Cardiac septum (tissue), 1 donor: Measurements from ENCODE around the gene OR4D9. TPM values are rescaled to one million over a fixed set of nuclear protein-coding genes. Genes with fewer than 3 reads are reported as not detected.
"Not testable (repeated sequence)": the region's sequence is repeated elsewhere in the genome, so short reads cannot be mapped to it uniquely, and the experiment has no call there.

Experiments used
- DNase-seq: peaks from one replicate; pipeline ENCODE4 v3.0.0-alpha.2; 2020; ENCODE audit warnings: low spot score
- intact Hi-C: fragments of 100-400 bp; cut with DNase I; formaldehyde crosslinking; loops from one replicate; pipeline ENCODE4 v1.14.0; 2022
- long read RNA-seq: library from polyadenylated mRNA; unstranded; transcript quantifications from one replicate; pipeline ENCODE4 v2.0.0, GENCODE V29; 2021
- total RNA-seq: library from RNA; stranded (reverse); fragmentation: NEBNext Ultra II Directional; extraction: Animal tissue kit (Norgen Biotek cat#: 25700); gene quantifications from one replicate; pipeline ENCODE4 v1.2.1, GENCODE V29; 2021
- donor health status: DM: no; HTN: no; CAD: no.

The OR4D9 gene
- not detected for total RNA-seq
- long read RNA-seq, result 0 reads

DNA sequence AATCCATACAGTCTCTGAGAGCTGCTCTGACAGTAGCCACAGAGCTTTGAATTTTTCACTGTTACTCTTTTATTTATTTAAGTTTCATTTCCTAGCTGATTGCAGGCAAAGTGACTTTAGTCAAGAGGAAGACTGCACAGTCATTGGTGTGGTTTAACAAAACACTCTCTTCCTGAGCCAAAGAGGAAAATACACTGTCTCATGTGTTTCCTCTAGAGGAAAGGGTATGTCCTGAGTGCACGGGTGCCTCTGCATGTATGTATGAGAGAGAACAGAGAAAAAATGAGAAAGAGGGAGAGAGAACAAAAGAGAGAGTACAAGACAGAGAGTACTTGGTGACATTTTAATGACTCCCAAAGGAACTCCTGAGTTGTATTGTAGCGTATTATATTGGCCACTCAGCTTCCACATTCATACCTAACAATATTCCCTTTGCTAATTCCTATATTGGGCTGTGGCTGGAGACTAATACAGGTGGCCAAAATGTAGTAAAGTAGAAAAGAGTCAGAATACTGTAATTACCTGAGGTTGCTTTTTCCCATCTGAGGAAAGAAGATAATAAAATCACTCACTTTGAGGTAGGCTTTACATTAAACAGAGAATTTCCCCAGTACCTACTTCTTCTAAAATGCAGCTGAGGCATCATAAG lies at the start of gene OR4D9:
Gene OR4D9 (plus strand): TSS at position 599 of the 649 bp plus-strand sequence. CDS start 3,374 bp downstream, outside the sequence.
- no peak for DNase-seq
- intact Hi-C loops, result no loop called here

DNA sequence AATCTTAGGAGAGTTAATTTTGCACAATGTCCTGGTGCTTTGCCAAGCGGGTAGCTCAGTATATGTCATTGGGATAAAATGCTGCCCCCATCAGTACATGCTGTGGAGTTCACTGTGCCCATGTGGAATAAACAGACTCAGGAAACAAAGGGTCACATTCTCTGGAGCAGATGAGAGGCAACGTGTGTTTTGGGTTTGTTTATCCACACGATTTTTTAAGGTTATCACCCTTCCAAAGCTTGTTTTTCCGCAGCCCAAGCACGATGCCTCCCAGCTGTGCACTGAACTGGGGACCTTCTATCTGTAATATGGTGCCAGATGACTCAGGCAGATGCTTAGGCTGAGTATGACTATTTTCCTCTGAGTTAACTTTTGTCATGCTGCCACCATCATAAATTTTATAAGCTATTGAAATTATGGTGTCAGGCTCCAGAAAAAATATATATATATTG lies 48.1 kb upstream of the OR4D9 start:
- no peak for DNase-seq
- intact Hi-C loops, result no loop called here

DNA sequence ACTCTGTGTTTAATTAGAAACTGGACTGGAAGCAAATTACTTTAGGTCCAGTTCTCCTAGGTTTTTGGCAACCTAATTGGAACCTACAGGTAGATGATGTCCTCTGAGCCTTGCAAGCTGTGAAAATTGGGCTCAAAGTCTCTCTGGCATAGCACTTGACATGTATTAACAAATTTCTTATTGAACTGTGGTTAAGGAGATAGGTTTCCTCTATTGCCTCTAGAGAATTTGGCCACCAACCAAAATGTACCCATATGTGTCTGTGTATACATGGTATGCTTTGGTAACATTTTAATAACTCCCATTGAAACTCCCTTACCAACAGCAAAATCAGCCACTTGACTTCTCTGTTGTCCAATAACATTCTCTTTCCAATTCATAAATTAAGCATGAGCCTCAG lies 38.3 kb upstream of the OR4D9 start, which contains the start of gene OR4D10:
Gene OR4D10 (plus strand): TSS at position 301 of the 400 bp plus-strand sequence. CDS start 4,115 bp downstream, outside the sequence.
- no peak for DNase-seq
- intact Hi-C loops, result no loop called here

DNA sequence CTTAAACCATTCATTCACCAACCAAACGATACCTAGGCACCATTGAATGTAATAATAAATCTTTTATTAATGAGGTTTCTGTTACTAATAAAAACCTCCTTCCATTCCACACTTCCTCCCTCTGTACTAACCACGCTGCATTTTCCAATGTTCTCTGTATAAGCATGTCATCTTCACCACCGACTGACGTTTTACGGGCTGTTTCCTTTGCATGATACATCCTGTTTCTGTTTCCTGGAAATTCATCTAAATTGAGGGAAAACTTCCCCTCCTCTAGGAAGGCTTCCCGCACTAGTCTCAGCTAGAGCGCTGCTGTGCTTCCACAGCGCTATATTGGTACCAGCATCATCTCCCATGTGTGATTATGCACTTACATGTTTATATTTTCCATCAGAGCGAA lies 36.2 kb upstream of the OR4D9 start:
- intact Hi-C loops, result no loop called here
- DNase-seq, result no peak

DNA sequence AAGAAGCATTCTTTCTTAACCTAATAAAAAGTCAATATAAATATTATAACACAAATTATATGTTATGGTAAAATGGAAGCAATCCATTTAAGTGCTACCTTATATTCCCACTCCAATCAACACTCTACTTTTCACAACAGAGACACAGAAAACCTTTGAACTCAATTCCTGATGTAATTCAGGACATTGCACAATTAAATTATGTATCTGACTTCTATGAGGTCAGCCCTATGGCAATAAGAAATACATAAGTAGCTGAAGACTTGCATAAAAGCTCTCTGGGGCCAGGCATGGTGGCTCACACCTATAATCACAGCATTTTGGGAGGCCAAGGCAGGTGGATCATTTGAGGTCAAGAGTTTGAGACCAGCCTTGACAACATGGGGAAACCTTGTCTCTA lies 31.4 kb upstream of the OR4D9 start:
- intact Hi-C loops, result no loop called here
- DNase-seq, result no peak

DNA sequence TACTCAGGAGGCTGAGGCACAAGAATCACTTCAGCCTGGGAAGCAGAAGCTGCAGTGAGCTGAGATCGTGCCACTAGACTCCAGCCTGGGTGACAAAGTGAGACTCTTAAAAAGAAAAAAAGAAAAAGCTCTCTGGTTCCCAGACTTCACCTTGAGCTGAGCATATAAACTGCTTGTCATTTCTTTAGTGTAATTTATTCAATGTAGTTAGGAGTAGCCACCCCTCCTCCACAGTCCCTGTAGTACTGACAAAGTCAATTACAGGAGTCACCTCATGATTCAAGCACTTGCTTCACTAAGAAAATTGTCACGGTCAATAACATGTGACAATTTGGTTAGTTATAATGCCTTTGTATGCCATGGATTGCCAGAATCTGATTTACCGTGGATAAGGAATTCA lies 31.0 kb upstream of the OR4D9 start:
- no peak for DNase-seq
- intact Hi-C loops, result no loop called here

DNA sequence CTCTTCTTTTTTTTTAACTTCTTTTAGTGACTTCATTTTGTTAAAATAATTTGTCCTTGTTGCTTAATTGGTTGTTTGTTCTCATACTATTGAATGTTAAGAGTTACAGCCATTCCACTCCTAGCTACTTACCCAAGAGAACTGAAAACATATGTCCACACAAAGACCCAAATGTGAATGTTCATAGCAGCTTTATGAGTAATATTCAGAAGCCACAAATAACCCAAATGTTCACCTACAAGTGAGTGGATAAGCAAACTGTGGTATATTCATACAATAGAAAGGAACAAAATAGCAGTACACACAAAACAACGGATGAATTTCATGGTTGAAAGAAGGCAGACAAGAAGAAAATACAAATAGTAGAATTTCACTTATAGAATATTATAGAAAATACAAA lies 9.4 kb upstream of the OR4D9 start:
- intact Hi-C loops, result no loop called here
- no peak for DNase-seq

DNA sequence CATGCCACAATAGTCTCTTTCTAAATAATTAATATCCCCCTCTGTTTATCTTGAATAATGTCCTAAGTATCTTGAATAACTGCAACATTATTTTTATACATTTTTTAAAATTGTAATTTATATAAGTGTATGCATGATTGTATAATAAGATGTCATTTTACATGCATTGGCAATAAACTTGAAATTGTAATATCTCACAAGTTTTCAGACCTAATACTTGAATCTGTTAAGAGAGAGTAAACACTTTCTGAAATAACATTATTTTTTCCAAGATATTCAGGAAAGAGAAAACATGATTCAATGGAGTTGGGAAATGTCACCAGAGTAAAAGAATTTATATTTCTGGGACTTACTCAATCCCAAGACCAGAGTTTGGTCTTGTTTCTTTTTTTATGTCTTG lies 8.1 kb upstream of the OR4D9 start, which contains the start of gene OR4D11:
Gene OR4D11 (plus strand): TSS at position 301 of the 400 bp plus-strand sequence. CDS start 0 bp downstream, at position 301.
- DNase-seq, result no peak
- intact Hi-C loops, result no loop called here

DNA sequence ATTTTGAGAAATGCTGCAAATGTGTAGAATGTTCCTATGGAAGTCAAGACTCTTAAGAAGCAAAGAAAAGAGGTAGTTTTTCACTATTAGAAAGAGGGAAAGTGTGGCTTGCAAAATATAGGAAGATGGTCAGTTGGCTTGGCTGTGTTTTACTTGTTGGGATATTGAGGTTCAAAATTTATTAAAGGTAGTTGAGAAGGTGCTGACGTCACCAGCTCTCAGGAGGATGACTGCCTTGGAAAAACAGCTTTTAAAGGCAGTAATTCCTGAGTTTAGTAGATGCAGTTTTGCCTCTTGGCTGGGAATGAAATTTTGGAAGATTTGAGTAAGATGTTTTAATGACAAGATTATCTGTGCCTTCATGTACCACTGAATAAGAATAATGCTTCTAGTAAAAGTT lies 336 bp downstream of the OR4D9 start:
- intact Hi-C loops, result no loop called here
- DNase-seq, result no peak

DNA sequence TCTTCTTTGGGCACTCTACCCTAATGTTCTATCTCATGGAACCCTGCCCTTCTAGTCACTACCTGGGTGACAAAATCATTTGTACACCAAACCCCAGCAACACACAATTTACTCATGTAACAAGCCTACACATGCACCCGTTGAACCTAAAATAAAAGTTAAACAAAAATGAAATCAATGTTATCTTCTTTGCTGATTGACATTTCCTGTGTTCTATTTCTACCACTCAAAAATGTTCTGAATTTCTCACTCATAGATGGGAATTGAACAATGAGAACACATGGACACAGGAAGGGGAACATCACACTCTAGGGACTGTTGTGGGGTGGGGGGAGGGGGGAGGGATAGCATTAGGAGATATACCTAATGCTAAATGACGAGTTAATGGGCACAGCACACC lies 8.8 kb downstream of the OR4D9 start:
- DNase-seq, intact Hi-C loops: not testable (repeated sequence)

DNA sequence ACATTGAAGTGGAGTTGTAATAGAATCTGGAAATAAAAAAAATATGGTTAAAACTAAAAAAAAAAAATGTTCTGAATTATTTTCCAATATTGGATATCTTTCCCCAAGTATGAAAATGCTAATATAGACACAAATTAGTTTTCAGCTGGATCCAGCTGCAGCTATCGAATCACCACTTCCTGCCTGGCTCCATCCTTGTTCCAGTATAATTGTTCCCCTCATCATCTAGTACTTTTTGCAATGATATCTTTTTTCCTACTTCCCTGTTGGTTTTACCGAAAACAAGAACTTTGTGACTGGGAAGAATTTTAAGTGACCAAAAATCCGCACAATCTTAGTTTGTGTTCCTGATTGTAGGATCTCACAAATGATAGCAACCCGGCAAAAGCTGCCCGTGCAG lies 9.4 kb downstream of the OR4D9 start:
- DNase-seq, result no peak
- intact Hi-C loops, result no loop called here

DNA sequence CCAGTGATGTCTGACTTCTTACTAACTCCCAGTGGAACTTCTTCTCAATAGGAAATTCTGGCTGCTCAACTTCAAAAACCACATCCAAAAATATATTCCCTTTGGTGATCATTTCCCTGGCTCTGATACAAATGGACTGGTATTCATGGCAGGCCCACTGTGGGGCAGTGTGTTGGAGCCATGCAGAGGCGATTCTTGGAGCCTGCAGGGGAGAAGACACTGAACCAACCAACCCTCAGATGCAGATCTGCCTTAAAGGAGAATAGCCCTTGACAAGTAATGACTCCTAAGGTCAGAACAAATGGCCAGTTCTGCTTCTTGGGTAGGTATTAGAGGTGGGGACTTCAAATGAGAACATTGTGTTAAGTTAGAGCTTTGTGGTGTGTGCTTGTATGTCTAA lies 12.2 kb downstream of the OR4D9 start:
- intact Hi-C loops, result no loop called here
- no peak for DNase-seq

DNA sequence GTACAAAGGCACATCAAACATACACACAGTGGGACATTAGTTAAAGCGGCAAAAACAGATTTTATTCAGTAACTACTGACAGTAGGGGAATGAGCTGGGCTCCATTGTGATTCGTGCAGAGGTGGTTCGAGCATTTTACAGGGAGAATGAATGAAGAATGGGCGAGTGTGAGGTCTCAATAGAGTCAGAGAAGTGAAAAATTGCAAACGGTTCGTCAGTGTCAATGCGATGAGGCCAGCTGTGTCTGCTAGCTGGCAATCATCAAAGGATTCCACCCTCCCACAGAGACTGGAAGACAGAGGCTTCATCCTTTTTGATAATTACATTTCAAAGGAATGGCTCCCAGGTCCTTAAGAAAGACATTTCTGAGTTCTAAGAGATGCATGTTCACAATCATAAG lies 17.4 kb downstream of the OR4D9 start:
- intact Hi-C loops, result no loop called here
- DNase-seq, result no peak

DNA sequence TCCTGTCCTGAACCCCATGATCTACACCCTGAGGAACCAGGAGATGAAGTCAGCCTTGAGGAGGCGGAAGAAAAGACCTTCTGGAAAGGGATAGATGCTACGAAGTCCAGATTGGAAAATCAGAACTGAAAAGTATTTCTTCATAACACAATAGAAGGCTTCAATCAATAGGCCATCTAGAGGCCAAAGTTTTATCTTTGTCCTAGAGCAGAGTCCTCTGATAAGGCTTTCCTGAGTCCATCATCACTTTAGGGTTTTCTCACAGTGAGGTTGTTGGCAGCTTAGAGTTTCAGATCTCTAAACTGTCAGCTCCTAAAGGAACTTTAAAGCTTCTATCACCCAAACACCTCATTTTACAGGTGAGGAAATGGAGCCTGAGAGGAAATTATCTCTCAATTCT lies 21.3 kb downstream of the OR4D9 start:
- no peak for DNase-seq
- intact Hi-C loops, result no loop called here

DNA sequence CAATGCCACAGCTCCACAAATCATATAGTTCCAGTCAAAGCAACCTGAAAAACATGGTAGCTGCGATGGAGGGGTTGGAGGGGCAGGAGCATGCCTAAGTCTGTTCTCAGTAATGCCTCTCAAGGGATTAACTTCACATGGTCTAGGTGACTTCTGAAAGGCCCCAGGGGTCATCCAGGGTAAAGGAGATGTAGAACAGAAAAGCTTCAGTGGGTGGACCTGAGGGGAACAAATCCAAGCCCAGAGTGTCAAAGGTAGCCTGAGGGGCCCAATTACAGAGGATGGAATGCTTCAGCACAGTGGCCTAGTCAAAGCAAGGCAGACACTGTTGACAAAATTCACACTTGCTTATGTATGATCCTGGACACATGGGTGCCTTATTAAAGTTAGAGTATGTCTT lies 23.3 kb downstream of the OR4D9 start:
- intact Hi-C loops, result no loop called here

DNA sequence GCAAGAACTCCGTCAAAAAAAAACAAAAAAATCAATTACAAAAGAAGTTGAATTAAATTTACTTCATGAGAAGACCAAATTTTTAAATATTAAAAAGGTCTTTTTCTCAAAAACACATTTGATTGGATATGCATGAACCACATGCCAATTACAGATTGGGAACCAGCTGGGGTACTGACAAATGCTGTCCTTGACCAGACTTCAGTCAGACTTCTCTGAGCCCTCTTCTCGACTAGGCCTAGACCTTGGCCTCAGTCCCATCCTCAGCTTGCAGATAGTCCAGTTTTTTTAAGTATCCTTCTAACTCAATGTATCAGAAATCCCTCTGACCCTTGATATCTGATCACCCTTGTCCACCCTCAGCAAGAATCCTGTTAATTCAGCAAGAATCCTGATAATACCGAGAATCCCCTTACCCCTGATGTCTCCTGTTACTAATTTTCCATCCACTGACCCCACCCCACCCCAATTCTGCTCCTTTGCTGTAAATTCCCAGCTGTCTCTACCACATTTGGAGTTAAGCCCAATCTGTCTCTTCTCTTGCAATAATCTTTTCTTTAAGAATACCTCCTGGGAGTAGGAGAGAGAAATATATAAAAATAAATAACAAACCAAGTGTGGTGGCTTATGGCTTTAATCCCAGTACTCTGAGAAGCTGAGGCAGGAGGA lies 30.9 kb downstream of the OR4D9 start:
- DNase-seq, result no peak
- intact Hi-C loops, result no loop called here

More for the DNA sequence above, 23.3 kb downstream of the OR4D9 start:
- no peak for DNase-seq

DNA sequence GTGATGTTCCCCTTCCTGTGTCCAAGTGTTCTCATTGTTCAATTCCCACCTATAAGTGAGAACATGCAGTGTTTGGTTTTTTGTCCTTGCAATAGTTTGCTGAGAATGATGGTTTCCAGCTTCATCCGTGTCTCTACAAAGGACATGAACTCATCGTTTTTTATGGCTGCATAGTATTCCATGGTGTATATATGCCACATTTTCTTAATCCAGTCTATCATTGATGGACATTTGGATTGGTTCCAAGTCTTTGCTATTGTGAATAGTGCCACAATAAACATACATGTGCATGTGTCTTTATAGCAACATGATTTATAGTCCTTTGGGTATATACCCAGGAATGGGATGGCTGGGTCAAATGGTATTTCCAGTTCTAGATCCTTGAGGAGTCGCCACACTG lies 32.4 kb downstream of the OR4D9 start:
- DNase-seq, intact Hi-C loops: not testable (repeated sequence)

DNA sequence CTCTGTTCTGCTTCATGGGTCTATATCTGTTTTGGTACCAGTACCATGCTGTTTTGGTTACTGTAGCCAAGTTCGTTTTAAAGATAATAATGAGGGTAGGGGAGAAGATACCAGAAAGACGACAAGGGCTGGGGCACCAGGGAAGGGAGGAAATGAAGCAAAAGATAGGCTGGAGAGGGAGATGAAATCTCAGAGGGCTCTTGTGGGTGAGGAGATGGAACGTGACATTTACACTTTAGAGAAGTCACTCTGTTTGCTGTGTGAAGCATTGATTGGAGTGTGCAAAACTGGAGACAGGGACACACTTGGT lies 33.5 kb downstream of the OR4D9 start:
- no peak for DNase-seq
- intact Hi-C loops, result no loop called here

DNA sequence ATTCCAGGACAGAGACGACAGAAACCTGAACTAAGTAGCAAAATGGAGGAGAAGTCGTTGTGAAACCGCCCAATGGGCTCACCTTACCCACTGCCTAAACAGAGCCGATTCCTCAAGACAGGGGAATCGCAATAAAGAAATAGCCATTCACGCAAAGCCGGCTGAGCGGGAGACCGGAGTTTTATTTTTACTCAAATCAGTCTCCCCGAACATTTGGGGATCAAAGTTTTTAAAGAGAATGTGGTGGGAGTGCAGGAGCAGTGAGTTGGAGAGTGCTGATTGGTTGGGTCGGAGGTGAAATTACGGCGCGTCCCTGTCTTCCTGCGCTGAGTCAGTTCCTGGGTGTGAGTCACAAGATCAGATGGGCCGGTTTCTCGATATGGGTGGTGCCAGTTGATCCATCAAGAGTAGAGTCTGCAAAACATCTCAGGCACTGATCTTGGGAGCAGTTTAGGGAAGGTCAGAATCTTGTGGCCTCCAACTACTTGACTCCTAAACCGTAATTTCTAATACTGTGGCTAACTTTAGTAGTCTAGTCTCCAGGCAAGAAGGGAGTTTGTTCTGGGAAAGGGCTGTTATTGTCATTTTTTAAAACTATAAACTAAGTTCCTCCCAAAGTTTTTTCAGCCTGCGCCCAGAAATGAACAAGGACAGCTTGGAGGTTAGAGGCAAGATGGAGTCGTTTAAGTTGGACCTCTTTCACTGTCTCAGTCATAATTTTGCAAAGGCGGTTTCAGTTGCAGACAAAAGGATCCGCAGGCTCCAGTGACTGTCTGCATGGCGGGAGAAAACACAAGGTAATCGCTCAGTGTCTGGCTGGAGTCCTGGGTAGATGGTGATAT lies 34.1 kb downstream of the OR4D9 start:
- intact Hi-C loops, result no loop called here
- DNase-seq, result no peak

DNA sequence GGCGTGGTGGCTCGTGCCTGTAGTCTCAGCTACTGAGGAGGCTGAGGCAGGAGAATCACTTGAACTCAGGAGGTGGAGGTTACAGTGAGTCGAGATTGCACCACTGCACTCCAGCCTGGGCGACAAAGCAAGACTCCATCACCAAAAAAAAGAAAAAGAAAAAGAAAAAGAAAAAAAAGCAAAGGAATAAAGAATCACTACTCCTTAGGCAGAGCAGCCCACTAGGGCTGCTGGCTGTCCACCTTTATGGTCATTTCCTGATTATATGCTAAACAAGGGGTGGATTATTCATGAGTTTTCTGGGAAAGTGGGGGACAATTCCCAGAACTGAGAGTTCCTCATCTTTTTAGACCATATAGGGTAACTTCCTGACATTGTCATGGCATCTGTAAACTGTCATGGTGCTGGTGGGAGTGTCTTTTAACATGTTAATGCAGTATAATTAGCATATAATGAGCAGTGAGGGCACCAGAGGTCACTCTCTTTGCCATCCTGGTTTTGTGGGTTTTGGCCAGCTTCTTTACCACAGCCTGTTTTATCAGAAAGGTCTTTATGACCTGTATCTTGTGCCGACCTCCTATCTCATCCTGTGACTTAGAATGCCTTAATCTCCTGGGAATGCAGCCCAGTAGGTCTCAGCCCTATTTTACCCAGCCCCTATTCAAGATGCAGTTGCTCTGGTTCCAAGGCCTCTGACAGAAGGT lies 36.4 kb downstream of the OR4D9 start:
- DNase-seq, intact Hi-C loops: not testable (repeated sequence)
